Neutrophil (primary cell): ENCODE measurements around the gene C5orf47.
"Not testable (repeated sequence)": the region's sequence is repeated elsewhere in the genome, so short reads cannot be mapped to it uniquely, and the experiment has no call there.

Experiments
- H3K27ac ChIP-seq: fragments of 200-600 bp; sonication (generic); 2 replicates; pipeline ENCODE4 v1.5.1; 2016; ENCODE audit warnings: mild to moderate bottlenecking, moderate library complexity
- H3K27me3 ChIP-seq: fragments of 200-600 bp; sonication (generic); 2 replicates; pipeline ENCODE4 v1.6.0; 2016; ENCODE audit warnings: mild to moderate bottlenecking
- H3K36me3 ChIP-seq: fragments of 200-600 bp; sonication (generic); 2 replicates; pipeline ENCODE4 v1.5.1; 2017
- H3K4me1 ChIP-seq, 2 experiments: fragments of 200-600 bp in 1 of 2; sonication (generic) in 1 of 2; 1 replicate in 1 of 2; 2 replicates in 1 of 2; pipeline versions ENCODE4 v1.5.1 to v1.6.1; 2013 to 2016; ENCODE audit warnings: low read depth in 1 of 2, low read length in 1 of 2, mild to moderate bottlenecking in 1 of 2, moderate library complexity in 1 of 2; ENCODE audit not compliant: control insufficient read depth in 1 of 2, insufficient read depth in 1 of 2
- H3K4me3 ChIP-seq, 2 experiments: fragments of 200-600 bp in 1 of 2; sonication (generic) in 1 of 2; 1 replicate in 1 of 2; 2 replicates in 1 of 2; pipeline ENCODE4 v1.5.1; 2013 to 2016; ENCODE audit warnings: low read depth in 1 of 2, low read length in 1 of 2, mild to moderate bottlenecking in 1 of 2, moderate library complexity in 1 of 2
- H3K9me3 ChIP-seq: fragments of 200-600 bp; sonication (generic); 2 replicates; pipeline ENCODE4 v1.5.1; 2016
- TF ChIP-seq, protein P1 (sequence below): fragments of 200-600 bp; sonication (generic); IDR thresholded peaks from 2 replicates; pipeline ENCODE4 v1.5.1; 2016; ENCODE audit warnings: antibody characterized with exemption

C5orf47 gene

GRCh38 chr5:174000076-174000475 lies 11.1 kb downstream of the C5orf47 start:
- Histone ChIP-seq H3K4me1 (no peaks in the 10 kb centered on the region), H3K27me3 (peaks cover 100% of the 10 kb centered on the region), H3K4me3 (no peak overlapping the region), H3K27ac (no peak overlapping the region), H3K36me3 (no peaks in the 10 kb centered on the region), H3K9me3 (no peaks in the 10 kb centered on the region)
- TF ChIP-seq, protein P1, sequence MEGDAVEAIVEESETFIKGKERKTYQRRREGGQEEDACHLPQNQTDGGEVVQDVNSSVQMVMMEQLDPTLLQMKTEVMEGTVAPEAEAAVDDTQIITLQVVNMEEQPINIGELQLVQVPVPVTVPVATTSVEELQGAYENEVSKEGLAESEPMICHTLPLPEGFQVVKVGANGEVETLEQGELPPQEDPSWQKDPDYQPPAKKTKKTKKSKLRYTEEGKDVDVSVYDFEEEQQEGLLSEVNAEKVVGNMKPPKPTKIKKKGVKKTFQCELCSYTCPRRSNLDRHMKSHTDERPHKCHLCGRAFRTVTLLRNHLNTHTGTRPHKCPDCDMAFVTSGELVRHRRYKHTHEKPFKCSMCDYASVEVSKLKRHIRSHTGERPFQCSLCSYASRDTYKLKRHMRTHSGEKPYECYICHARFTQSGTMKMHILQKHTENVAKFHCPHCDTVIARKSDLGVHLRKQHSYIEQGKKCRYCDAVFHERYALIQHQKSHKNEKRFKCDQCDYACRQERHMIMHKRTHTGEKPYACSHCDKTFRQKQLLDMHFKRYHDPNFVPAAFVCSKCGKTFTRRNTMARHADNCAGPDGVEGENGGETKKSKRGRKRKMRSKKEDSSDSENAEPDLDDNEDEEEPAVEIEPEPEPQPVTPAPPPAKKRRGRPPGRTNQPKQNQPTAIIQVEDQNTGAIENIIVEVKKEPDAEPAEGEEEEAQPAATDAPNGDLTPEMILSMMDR = no peak

GRCh38 chr5:174003795-174004194 lies 14.8 kb downstream of the C5orf47 start:
- Histone ChIP-seq H3K4me3 (no peak overlapping the region), H3K27ac (no peak overlapping the region), H3K4me1 (no peaks in the 10 kb centered on the region), H3K9me3 (no peaks in the 10 kb centered on the region), H3K27me3 (peaks cover 89% of the 10 kb centered on the region), H3K36me3 (no peaks in the 10 kb centered on the region)
- TF ChIP-seq, protein P1 = no peak

DNA sequence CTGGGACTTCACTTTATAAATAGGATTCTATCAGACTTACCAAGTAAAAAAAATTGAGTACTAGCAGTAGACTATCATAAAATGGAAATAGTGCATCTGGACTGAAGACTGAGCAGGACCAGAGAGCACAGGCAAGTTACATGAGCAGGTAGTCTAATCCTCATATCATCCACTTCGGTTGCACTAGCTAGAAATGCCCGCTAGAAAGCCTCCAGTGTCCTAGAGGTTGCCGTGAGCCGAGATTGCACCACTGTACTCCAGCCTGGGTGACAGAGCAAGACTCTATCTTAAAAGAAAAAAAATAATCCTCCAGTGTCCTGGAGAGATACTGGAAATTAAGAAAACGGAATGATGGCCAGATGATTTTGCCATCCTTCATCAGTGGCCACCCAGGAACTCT lies 20.0 kb downstream of the C5orf47 start:
- Histone ChIP-seq H3K4me1 (no peaks in the 10 kb centered on the region), H3K4me3 (no peak overlapping the region), H3K27ac (no peak overlapping the region), H3K9me3 (no peaks in the 10 kb centered on the region), H3K36me3 (no peaks in the 10 kb centered on the region), H3K27me3 (peaks cover 63% of the 10 kb centered on the region)
- TF ChIP-seq, protein P1 = no peak

DNA sequence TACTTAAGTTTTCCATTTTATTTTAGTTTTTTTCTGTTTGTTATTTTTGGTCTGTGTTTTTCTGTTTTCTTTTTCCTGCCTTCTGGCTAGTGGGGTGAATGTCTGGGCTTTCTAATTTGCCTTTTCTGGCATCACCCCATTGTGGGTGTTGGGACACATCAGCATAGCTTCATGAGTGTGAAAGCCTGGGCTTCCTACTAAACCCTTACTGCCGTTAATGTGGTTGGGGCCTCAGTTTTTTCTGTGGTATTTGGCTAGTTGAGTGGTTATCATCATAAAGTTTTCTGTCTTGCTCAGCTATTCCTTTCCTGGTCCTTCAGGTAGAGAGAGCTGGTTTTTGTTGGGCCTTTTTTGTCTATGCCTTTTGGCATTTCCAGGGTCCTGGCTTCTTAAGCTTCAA lies 21.4 kb downstream of the C5orf47 start:
- no peaks in the 10 kb centered on the region for H3K9me3 ChIP-seq
- H3K36me3 ChIP-seq = no peaks in the 10 kb centered on the region
- TF ChIP-seq, protein P1 = no peak
- no peaks in the 10 kb centered on the region for H3K4me1 ChIP-seq
- no peak overlapping the region for H3K4me3 ChIP-seq
- H3K27ac ChIP-seq = no peak overlapping the region
- H3K27me3 ChIP-seq = peaks cover 48% of the 10 kb centered on the region

GRCh38 chr5:174011441-174011840 lies 22.5 kb downstream of the C5orf47 start:
- H3K36me3 ChIP-seq = no peaks in the 10 kb centered on the region
- no peaks in the 10 kb centered on the region for H3K4me1 ChIP-seq
- H3K27me3 ChIP-seq = peaks cover 37% of the 10 kb centered on the region
- H3K9me3 ChIP-seq = no peaks in the 10 kb centered on the region
- no peak overlapping the region for H3K4me3 ChIP-seq
- no peak overlapping the region for H3K27ac ChIP-seq
- TF ChIP-seq, protein P1 = no peak

- H3K27me3 ChIP-seq = peaks cover 39% of the 10 kb centered on the region
- not testable (repeated sequence) for H3K4me1 ChIP-seq, H3K4me3 ChIP-seq, H3K27ac ChIP-seq, H3K36me3 ChIP-seq, H3K9me3 ChIP-seq
Measured at GRCh38 chr5:174020069-174020927, 31.3 kb downstream of the C5orf47 start.
